HG02870 (cell line): ENCODE data around the gene KLHL12.
"Not testable (repeated sequence)": the region's sequence is repeated elsewhere in the genome, so short reads cannot be mapped to it uniquely, and the experiment has no call there.

ENCODE experiments used
- ATAC-seq: cut with Tn5 transposase; IDR thresholded peaks from one replicate; pipeline ENCODE4 v1.9.1; 2021; ENCODE audit warnings: mild to moderate bottlenecking, moderate library complexity; ENCODE audit not compliant: unreplicated experiment

Gene KLHL12

DNA sequence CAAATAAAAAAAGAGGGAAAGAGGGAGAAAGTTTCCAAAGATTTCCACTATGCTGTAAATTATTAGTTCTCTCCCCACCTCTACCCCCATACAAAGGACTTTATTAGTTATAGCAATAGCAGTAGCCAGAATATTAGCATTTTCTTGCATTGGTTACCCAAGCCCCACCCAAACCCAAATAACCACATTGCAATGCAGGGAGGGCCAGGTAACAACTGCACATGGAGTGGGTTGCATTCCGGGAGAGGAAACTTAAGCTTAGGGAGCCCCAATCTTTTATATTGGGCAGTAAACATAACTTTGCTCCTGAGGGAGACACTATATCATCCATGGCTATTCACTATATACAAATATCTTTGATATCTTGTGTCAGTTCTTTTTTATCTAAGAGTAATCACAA, 25.1 kb upstream of the KLHL12 start:
- no peak for ATAC-seq

DNA sequence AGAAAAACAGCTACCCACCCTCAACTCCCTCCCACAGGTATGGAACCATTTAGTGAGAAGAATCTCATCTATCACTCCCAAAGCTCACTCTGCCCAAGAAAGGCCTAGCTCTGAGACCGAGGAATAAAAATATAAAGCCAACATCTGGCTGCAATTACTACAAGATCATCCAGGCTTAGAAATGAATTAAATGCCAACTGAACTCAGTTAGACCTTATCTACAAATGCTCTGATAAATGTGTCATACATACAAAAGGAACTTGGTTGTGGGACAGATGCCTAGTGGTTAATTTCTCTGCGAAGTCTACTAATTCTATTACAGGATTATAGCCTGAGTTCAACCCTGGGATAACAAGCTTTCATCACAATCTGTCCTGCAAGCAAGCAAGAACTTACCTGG, 24.4 kb upstream of the KLHL12 start:
- no peak for ATAC-seq

- ATAC-seq = no peak
These were observed 18.4 kb upstream of the KLHL12 start for GRCh38 chr1:202945483-202945882.

GRCh38 chr1:202944438-202944921, 17.4 kb upstream of the KLHL12 start:
- no peak for ATAC-seq

DNA sequence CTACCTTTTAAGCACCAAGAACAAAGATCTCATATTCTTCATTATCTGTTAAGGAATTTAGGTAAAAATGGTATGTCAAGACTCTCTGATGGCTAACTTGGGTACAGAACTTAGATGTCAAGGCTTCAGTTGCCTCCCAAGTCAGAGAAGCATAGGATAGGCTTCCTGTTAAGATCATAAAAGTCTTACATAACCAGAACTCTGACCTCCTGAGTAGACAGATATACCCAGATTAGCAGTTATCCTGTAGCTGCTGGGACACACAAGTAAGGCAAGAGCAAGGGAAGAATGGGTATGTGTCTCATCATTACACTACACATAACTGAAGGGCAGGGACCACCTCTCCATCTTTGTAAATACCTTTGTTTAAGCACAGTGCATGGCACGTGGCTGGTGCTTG, 15.4 kb upstream of the KLHL12 start:
- no peak for ATAC-seq

DNA sequence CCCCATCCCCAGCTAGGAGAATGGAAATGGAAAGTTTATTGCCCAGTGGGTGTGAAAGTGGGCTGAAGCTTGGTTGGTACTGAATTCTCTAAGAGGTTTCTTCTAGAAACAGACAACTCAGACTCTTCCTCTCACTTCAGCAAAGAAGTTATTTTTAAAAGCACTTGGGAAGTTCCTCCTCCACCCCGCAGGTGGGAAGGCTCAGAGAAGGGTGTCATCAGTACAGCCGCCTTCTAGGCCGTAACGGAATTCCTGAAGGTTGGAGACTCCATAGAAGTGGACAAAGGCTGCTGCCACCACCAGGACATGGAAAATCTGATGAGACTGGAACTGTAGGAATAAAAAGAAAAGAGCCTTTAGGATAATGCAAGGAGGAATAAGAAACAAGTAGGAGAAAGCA, 14.3 kb upstream of the KLHL12 start:
- ATAC-seq = no peak

- ATAC-seq = no peak
These were observed 13.5 kb upstream of the KLHL12 start for GRCh38 chr1:202940561-202940960.

GRCh38 chr1:202938287-202938925, 11.4 kb upstream of the KLHL12 start:
- no peak for ATAC-seq

GRCh38 chr1:202936409-202936808, 9.4 kb upstream of the KLHL12 start:
- ATAC-seq = not testable (repeated sequence)

- ATAC-seq = no peak
These were observed 8.8 kb upstream of the KLHL12 start for GRCh38 chr1:202935844-202936243.

DNA sequence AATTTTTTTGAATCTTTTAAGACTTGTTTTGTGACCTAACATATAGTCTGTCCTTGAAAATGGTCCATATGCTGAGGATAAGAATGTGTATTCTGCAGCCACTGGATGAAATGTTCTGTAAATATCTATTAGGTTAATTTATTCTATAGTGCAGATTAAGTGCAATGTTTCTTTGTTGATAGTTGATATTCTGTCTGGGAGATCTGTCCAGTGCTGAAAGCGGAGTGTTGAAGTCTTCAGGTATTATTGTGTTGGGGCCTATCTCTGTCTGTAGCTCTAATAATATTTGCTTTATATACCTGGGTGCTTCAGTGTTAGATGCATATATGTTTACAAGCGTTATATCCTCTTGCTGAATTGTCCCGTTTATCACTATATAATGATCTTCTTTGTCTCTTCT, 7.7 kb upstream of the KLHL12 start:
- no peak for ATAC-seq

DNA sequence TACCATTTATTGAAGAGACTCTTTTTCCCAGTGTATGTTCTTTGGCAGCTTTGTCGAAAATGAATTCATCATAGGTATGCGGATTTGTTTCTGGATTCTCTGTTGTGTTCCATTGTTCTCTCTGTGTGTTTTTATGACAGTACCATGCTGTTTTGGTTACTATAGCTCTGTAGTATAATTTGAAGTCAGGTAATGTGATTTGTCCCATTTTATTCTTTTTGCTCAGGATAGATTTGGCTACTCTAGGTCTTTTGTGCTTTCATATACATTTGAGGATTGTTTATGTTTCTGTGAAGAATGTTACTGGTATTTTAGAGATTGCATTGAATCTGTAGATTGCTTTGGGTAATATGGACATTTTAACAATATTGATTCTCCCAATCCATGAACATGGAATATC, 5.4 kb upstream of the KLHL12 start:
- no peak for ATAC-seq

GRCh38 chr1:202923533-202923932, 3.5 kb downstream of the KLHL12 start:
- ATAC-seq = no peak

DNA sequence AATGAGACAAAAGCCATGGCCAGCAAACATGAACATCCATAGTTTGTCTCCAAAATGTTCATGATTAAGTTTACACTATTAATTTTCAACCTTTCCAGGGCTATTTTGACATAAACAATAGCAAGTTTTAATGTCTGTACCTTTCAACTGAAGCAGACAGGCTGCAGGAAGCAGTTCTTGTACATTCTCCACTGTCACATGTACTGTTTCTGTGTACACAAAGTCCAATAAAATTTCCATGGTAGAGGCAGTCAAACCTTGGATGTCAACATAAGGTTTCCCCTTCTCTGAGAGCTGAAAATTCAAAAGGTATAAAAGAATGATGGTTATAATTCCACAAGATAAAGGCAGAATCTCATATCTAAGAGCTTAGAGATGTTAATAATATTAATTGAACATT, 7.4 kb downstream of the KLHL12 start:
- ATAC-seq = no peak

DNA sequence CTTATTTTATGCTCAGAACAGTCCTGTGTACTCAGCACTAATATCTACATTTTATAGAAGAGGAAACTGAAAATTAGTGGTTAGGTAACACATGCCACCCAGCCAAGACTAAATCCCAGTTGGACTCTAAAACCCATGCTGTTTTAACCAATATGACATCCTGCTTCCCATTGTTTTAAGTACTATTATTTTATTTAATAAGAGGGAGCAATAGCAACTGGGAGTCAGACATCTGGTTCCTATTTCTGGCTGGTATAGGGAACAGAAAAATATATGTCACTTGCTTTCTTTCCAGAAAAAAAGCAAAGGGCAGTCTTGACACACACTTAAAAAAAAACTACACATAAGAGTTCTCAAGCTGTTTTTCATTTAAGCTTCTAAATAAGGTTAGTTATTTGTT, 11.9 kb downstream of the KLHL12 start:
- no peak for ATAC-seq

- not testable (repeated sequence) for ATAC-seq
These were observed 14.6 kb downstream of the KLHL12 start for GRCh38 chr1:202912476-202912875.

- ATAC-seq = no peak
These were observed 17.5 kb downstream of the KLHL12 start for GRCh38 chr1:202909494-202909893.

DNA sequence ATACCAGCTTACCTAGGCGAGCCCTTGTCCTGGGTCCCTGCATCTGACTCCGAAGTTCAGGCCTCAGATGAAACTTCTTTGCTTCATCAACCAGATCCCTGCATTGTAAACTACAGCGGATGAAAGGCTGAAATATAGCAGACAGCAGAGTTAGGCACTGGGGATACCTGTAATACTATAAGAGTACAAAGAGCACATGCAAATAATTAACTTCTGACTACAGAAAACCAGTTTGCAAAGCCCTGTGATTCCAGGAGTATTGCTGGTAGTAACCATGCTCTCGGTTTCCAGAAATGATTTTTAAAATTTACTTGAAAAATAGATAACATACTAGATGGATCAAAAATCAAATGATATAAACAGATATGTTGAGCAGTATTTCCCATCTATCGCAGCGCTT, 18.0 kb downstream of the KLHL12 start:
- no peak for ATAC-seq

GRCh38 chr1:202905331-202905730, 21.7 kb downstream of the KLHL12 start:
- no peak for ATAC-seq

DNA sequence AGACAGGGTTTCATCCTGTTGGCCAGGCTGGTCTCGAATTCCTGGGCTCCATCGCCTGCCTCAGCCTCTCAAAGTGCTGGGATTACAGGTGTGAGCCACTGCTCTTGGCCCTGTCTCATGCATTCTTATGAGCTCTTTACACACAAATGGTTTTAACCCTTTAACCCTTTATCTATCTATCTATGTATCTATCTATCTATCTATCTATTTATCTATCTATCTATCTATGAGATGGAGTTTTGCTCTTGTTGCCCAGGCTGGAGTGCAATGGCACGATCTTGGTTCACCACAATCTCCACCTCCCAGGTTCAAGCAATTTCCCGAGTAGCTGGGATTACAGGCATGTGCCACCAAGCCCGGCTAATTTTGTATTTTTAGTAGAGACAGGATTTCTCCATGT, 23.2 kb downstream of the KLHL12 start:
- ATAC-seq = not testable (repeated sequence)

GRCh38 chr1:202901555-202901954, 25.5 kb downstream of the KLHL12 start:
- ATAC-seq = no peak

DNA sequence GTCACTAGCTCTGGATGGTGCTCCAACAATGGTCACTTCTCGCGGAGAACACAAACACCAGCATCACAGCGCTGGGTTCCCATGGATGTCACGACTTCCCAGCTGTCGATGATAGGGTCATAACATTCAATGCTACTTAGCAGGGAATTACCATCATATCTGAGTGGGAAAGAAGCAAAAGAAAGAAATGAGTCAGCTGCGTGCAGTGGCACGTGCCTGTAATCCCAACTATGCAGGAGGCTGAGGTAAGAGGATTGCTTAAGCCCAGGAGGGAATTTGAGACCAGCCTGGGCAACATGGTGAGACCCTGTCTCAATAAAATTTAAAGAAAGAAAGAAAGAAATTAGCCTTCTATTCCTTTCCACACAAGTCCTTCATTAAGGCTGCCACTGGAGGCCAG, 34.5 kb downstream of the KLHL12 start:
- no peak for ATAC-seq

- no peak for ATAC-seq
These were observed 36.6 kb downstream of the KLHL12 start for GRCh38 chr1:202890392-202890791.
